GM23338 (cell line): ENCODE measurements around the gene PACS2. TPM values are rescaled to one million over a fixed set of nuclear protein-coding genes. Genes with fewer than 3 reads are reported as not detected.
A peak's percentile ranks its signal among the peaks of the same experiment; 100 is the strongest.

ENCODE experiments used
- ATAC-seq: fragments of 200-7000 bp; cut with Tn5 transposase; 3 replicates; pipeline ENCODE4 v1.9.1; 2020
- DNase-seq: peaks from one replicate; pipeline ENCODE4 v3.0.0-alpha.2; 2015; ENCODE audit warnings: low spot score
- H2AFZ ChIP-seq: fragments of 200-600 bp; sonication (generic); 2 replicates; pipeline ENCODE4 v1.8.0; 2016; ENCODE audit warnings: antibody characterized with exemption, mild to moderate bottlenecking, moderate library complexity
- H3F3A ChIP-seq: fragments of 200-600 bp; sonication (generic); replicated peaks from 2 replicates; pipeline ENCODE4 v1.8.0; 2017; ENCODE audit warnings: antibody characterized with exemption, mixed run types, low read depth
- H3K27ac ChIP-seq: fragments of 200-600 bp; sonication (generic); 2 replicates; pipeline ENCODE4 v1.6.1; 2016; ENCODE audit warnings: low read depth
- H3K27me3 ChIP-seq: fragments of 200-600 bp; sonication (generic); 2 replicates; pipeline ENCODE4 v1.8.0; 2016; ENCODE audit warnings: mild to moderate bottlenecking, mixed run types, moderate library complexity; ENCODE audit not compliant: insufficient read depth
- H3K36me3 ChIP-seq: fragments of 200-600 bp; sonication (generic); 2 replicates; pipeline ENCODE4 v1.8.0; 2016; ENCODE audit warnings: mild to moderate bottlenecking; ENCODE audit not compliant: insufficient read depth
- H3K4me1 ChIP-seq: fragments of 200-600 bp; sonication (generic); 2 replicates; pipeline ENCODE4 v1.8.0; 2016; ENCODE audit warnings: mild to moderate bottlenecking, moderate library complexity; ENCODE audit not compliant: insufficient read depth
- H3K4me2 ChIP-seq: fragments of 200-600 bp; sonication (generic); 2 replicates; pipeline ENCODE4 v1.7.1; 2017; ENCODE audit warnings: mixed run types
- H3K4me3 ChIP-seq: fragments of 200-600 bp; sonication (generic); 2 replicates; pipeline ENCODE4 v1.6.1; 2016; ENCODE audit warnings: mixed run types
- H3K79me2 ChIP-seq: fragments of 200-600 bp; sonication (generic); replicated peaks from 2 replicates; pipeline ENCODE4 v1.8.0; 2017; ENCODE audit warnings: mild to moderate bottlenecking; ENCODE audit not compliant: insufficient read depth
- H3K9me2 ChIP-seq: fragments of 200-600 bp; sonication (generic); 2 replicates; pipeline ENCODE4 v1.8.0; 2017; ENCODE audit not compliant: insufficient read depth
- H4K20me1 ChIP-seq: fragments of 200-600 bp; sonication (generic); replicated peaks from 2 replicates; pipeline ENCODE4 v1.8.0; 2017; ENCODE audit warnings: mild to moderate bottlenecking; ENCODE audit not compliant: insufficient read depth
- H3K27ac Mint-ChIP-seq: 2 replicates; pipeline ENCODE4 v1.8.0; 2020; ENCODE audit warnings: inconsistent platforms, mild to moderate bottlenecking, moderate library complexity, mixed read lengths
- H3K27me3 Mint-ChIP-seq: 3 replicates; pipeline ENCODE4 v1.8.0; 2022; ENCODE audit warnings: low read depth, mild to moderate bottlenecking, moderate library complexity, mixed read lengths, inconsistent platforms; ENCODE audit not compliant: insufficient read depth, poor library complexity
- H3K36me3 Mint-ChIP-seq: 3 replicates; pipeline ENCODE4 v1.8.0; 2021; ENCODE audit warnings: low read depth, mild to moderate bottlenecking, inconsistent platforms, moderate library complexity, mixed read lengths
- H3K4me1 Mint-ChIP-seq: 3 replicates; pipeline ENCODE4 v1.8.0; 2020; ENCODE audit warnings: mild to moderate bottlenecking, inconsistent platforms, mixed read lengths
- H3K4me3 Mint-ChIP-seq: 3 replicates; pipeline ENCODE4 v1.8.0; 2021; ENCODE audit warnings: moderate library complexity, mild to moderate bottlenecking, inconsistent platforms, mixed read lengths
- H3K9me3 Mint-ChIP-seq: 3 replicates; pipeline ENCODE4 v1.8.0; 2020; ENCODE audit warnings: moderate library complexity, mild to moderate bottlenecking, inconsistent platforms, mixed read lengths
- CREB1 ChIP-seq: fragments of 250-450 bp; sonication (Bioruptor Pico); IDR thresholded peaks from 2 replicates; pipeline ENCODE4 v1.5.0; 2020; ENCODE audit warnings: low read depth, mild to moderate bottlenecking, moderate library complexity
- EZH2 ChIP-seq: fragments of 200-600 bp; sonication (generic); IDR thresholded peaks from one replicate; pipeline ENCODE4 v1.8.0; 2017; ENCODE audit warnings: antibody characterized with exemption, mild to moderate bottlenecking, low read depth; ENCODE audit not compliant: unreplicated experiment
- EZH2phosphoT487 ChIP-seq: fragments of 200-600 bp; sonication (generic); IDR thresholded peaks from one replicate; pipeline ENCODE4 v1.8.1; 2018; ENCODE audit warnings: antibody characterized with exemption; ENCODE audit not compliant: unreplicated experiment
- JUNB ChIP-seq: IDR thresholded peaks from one replicate; pipeline ENCODE4 v1.6.1; 2016; ENCODE audit warnings: antibody characterized with exemption; ENCODE audit not compliant: unreplicated experiment
- POLR2AphosphoS5 ChIP-seq: IDR thresholded peaks from 2 replicates; pipeline ENCODE4 v1.6.1; 2016; ENCODE audit warnings: antibody characterized with exemption, low read depth
- REST ChIP-seq: IDR thresholded peaks from one replicate; pipeline ENCODE4 v1.6.1; 2018; ENCODE audit warnings: antibody characterized with exemption; ENCODE audit not compliant: unreplicated experiment
- STAT1 ChIP-seq: IDR thresholded peaks from one replicate; pipeline ENCODE4 v1.6.1; 2016; ENCODE audit warnings: antibody characterized with exemption; ENCODE audit not compliant: unreplicated experiment
- ZNF114 ChIP-seq: fragments of 250-450 bp; sonication (Bioruptor Pico); IDR thresholded peaks from 2 replicates; pipeline ENCODE4 v1.5.0; 2020; ENCODE audit warnings: mild to moderate bottlenecking, moderate library complexity
- ZNF331 ChIP-seq: fragments of 250-450 bp; sonication (Bioruptor Pico); IDR thresholded peaks from 2 replicates; pipeline ENCODE4 v1.5.0; 2020; ENCODE audit warnings: low read depth, mild to moderate bottlenecking, moderate library complexity
- long read RNA-seq: library from polyadenylated mRNA; unstranded; transcript quantifications from one replicate; pipeline ENCODE4 v2.0.0, GENCODE V29; 2020; ENCODE audit not compliant: unreplicated experiment
- polyA plus RNA-seq: library from polyadenylated mRNA; unstranded; fragments of >200 nt; fragmentation: Nextera tagmentation; extraction: Ambion mirVana; gene quantifications from 2 replicates; pipeline ENCODE4 v1.2.1, GENCODE V29; 2016
- total RNA-seq: library from RNA; depleted of rRNA; stranded (reverse); fragments of >200 nt; shearing (Covaris generic); gene quantifications from 2 replicates; pipeline ENCODE4 v1.2.3, GENCODE V29; 2014; rRNA removed

The PACS2 gene
- total RNA-seq: 67.7 and 79.0 TPM in 2 replicates
- 22.5 and 27.5 TPM in 2 replicates for polyA plus RNA-seq
- long read RNA-seq, partial matches to known transcripts: 2 of 2 reads
- long read RNA-seq, other reads (novel, unspliced or antisense): 0 of 2 reads

- Histone ChIP-seq H3K27ac (no peak within 1 kb of the TSS), H3K4me3 (peak within 1 kb of the TSS; percentile 69), H2AFZ (peak within 1 kb of the TSS; percentile 96), H3F3A (peaks cover 6% of the 10 kb centered on the region; the same call in 1 of the 2 replicates), H4K20me1 (peaks cover 23% of the 10 kb centered on the region), H3K27me3 (no peaks in the 10 kb centered on the region), H3K4me2 (peak within 1 kb of the TSS; percentile 95), H3K9me2 (no peaks in the 10 kb centered on the region), H3K36me3 (no peaks in the 10 kb centered on the region), H3K4me1 (no peaks in the 10 kb centered on the region; the same call in 1 of the 2 replicates), H3K79me2 (peaks cover 39% of the 10 kb centered on the region)
- Mint-ChIP-seq H3K9me3 (no peaks in the 10 kb centered on the region; the same call in 2 of the 3 replicates), H3K4me1 (peaks cover 17% of the 10 kb centered on the region), H3K36me3 (no peaks in the 10 kb centered on the region; the same call in 2 of the 3 replicates), H3K27me3 (peaks cover 23% of the 10 kb centered on the region), H3K4me3 (peak within 1 kb of the TSS; percentile 84), H3K27ac (no peak within 1 kb of the TSS)
- TF ChIP-seq EZH2phosphoT487 (no peak), POLR2AphosphoS5 (no peak), REST (no peak), ZNF114 (CRISPR knock-in tag) (no peak), CREB1 (CRISPR knock-in tag) (no peak), EZH2 (no peak), STAT1 (no peak), JUNB (no peak), ZNF331 (CRISPR knock-in tag) (no peak)
- ATAC-seq: peak; percentile 36
- peak; percentile 91 for DNase-seq
Observed at GRCh38 chr14:105314287-105315200, at the start of gene PACS2. Gene PACS2 (plus strand): TSS chr14:105314748. CDS start chr14:105314919, 171 bp downstream.
